Vagina (tissue), 2 donors: ENCODE results near the gene TMEM43. TPM values are rescaled to one million over a fixed set of nuclear protein-coding genes. Genes with fewer than 3 reads are reported as not detected.

ENCODE experiments used
- DNase-seq, 2 donors: peaks; one replicate each; pipeline ENCODE4 v3.0.0-alpha.2; 2017; ENCODE audit errors: extremely low spot score in 2 of 2
- H3K27ac ChIP-seq: fragments of 200-600 bp; sonication (generic); one replicate; pipeline ENCODE4 v1.5.1; 2019
- H3K27me3 ChIP-seq: fragments of 200-600 bp; sonication (generic); one replicate; pipeline ENCODE4 v1.5.1; 2019
- H3K36me3 ChIP-seq, 2 donors: fragments of 200-600 bp; sonication (generic); one replicate each; pipeline ENCODE4 v1.5.1; 2017 to 2019
- H3K4me1 ChIP-seq: fragments of 200-600 bp; sonication (generic); one replicate; pipeline ENCODE4 v1.5.1; 2019
- H3K4me3 ChIP-seq, 2 donors: fragments of 200-600 bp; sonication (generic); 1 replicate in 1 of 2; 2 replicates in 1 of 2; pipeline ENCODE4 v1.5.1; 2016 to 2019
- H3K9me3 ChIP-seq: fragments of 200-600 bp; sonication (generic); one replicate; pipeline ENCODE4 v1.5.1; 2019
- CTCF ChIP-seq, 3 experiments: fragments of 450-650 bp in 2 of 3; fragments of 200-600 bp in 1 of 3; sonication (generic) in 1 of 3; IDR thresholded peaks; one replicate each; pipeline ENCODE4 v1.5.1; 2017 to 2019; ENCODE audit warnings: antibody characterized with exemption in 3 of 3, mild to moderate bottlenecking in 2 of 3, moderate library complexity in 2 of 3
- POLR2A ChIP-seq, 2 donors: fragments of 450-650 bp; IDR thresholded peaks; one replicate each; pipeline ENCODE4 v1.6.1; 2017; ENCODE audit warnings: antibody characterized with exemption in 2 of 2, mild to moderate bottlenecking in 2 of 2, moderate library complexity in 2 of 2
- POLR2AphosphoS5 ChIP-seq, 2 donors: sonication (generic); formaldehyde crosslinking; IDR thresholded peaks; one replicate each; pipeline ENCODE4 v1.9.0; 2017; ENCODE audit warnings: antibody characterized with exemption in 2 of 2, mild to moderate bottlenecking in 2 of 2, low read depth in 1 of 2; ENCODE audit not compliant: insufficient read depth in 1 of 2
- intact Hi-C: fragments of 100-400 bp; cut with DNase I; formaldehyde crosslinking; loops from one replicate; pipeline ENCODE4 v1.15.1; 2023
- total RNA-seq: library from RNA; depleted of rRNA; stranded (reverse); fragments of >200 nt; gene quantifications from one replicate; pipeline ENCODE4 v1.2.3, GENCODE V29; 2016

Gene TMEM43
- total RNA-seq, 1 donor from 2014 or later, result 118 TPM

- Histone ChIP-seq H3K4me3 (no peak overlapping the region), H3K27me3 (no peaks in the 10 kb centered on the region), H3K9me3 (no peaks in the 10 kb centered on the region), H3K36me3 (peaks cover 0 to 37% of the 10 kb centered on the region in 2 donors), H3K4me1 (peaks cover 46% of the 10 kb centered on the region), H3K27ac (no peak overlapping the region)
- intact Hi-C loops, result no loop called here
- DNase-seq, result no peak
- no peak for TF ChIP-seq CTCF (IDR thresholded peaks at IDR 0.05)
- TF ChIP-seq POLR2A (IDR thresholded peaks at IDR 0.05), result no peak
- TF ChIP-seq POLR2AphosphoS5 (IDR thresholded peaks at IDR 0.05; ENCODE audit: insufficient read depth in 1 of 2, low read depth in 1 of 2), result no peak
These were observed 16.3 kb downstream of the TMEM43 start for GRCh38 chr3:14141144-14141543.

GRCh38 chr3:14141602-14142341 is 16.9 kb downstream of the TMEM43 start:
- intact Hi-C loops, result no loop called here
- Histone ChIP-seq H3K27me3 (no peaks in the 10 kb centered on the region), H3K27ac (peak overlapping the region; percentile 81), H3K4me3 (no peak overlapping the region), H3K9me3 (no peaks in the 10 kb centered on the region), H3K4me1 (peaks cover 41% of the 10 kb centered on the region), H3K36me3 (peaks cover 0 to 37% of the 10 kb centered on the region in 2 donors)
- TF ChIP-seq POLR2AphosphoS5 (IDR thresholded peaks at IDR 0.05; ENCODE audit: insufficient read depth in 1 of 2, low read depth in 1 of 2), result no peak
- TF ChIP-seq POLR2A (IDR thresholded peaks at IDR 0.05), result no peak
- no peak for TF ChIP-seq CTCF (IDR thresholded peaks at IDR 0.05)
- DNase-seq, result no peak

GRCh38 chr3:14142567-14143270 is 17.9 kb downstream of the TMEM43 start:
- H3K4me3 ChIP-seq, result no peak overlapping the region
- H3K27ac ChIP-seq, result peak overlapping the region; percentile 81
- no peak for TF ChIP-seq CTCF (IDR thresholded peaks at IDR 0.05)
- TF ChIP-seq POLR2A (IDR thresholded peaks at IDR 0.05), result no peak
- no peak for TF ChIP-seq POLR2AphosphoS5 (IDR thresholded peaks at IDR 0.05; ENCODE audit: insufficient read depth in 1 of 2, low read depth in 1 of 2)
- H3K36me3 ChIP-seq, result peaks cover 0 to 44% of the 10 kb centered on the region in 2 donors
- H3K4me1 ChIP-seq, result peaks cover 38% of the 10 kb centered on the region
- no peaks in the 10 kb centered on the region for H3K27me3 ChIP-seq
- intact Hi-C loops, result no loop called here
- no peak for DNase-seq
- no peaks in the 10 kb centered on the region for H3K9me3 ChIP-seq

- Histone ChIP-seq H3K9me3 (no peaks in the 10 kb centered on the region), H3K36me3 (peaks cover 0 to 45% of the 10 kb centered on the region in 2 donors), H3K4me3 (no peak overlapping the region), H3K27me3 (no peaks in the 10 kb centered on the region), H3K4me1 (peaks cover 43% of the 10 kb centered on the region), H3K27ac (peak overlapping the region; percentile 81)
- TF ChIP-seq POLR2AphosphoS5 (IDR thresholded peaks at IDR 0.05; ENCODE audit: insufficient read depth in 1 of 2, low read depth in 1 of 2) (peak in 1 of 2 donors; percentile 28), POLR2A (IDR thresholded peaks at IDR 0.05) (no peak), CTCF (IDR thresholded peaks at IDR 0.05) (no peak)
- DNase-seq, result peak in 1 of 2 donors; percentile 88
- intact Hi-C loops, result loop anchor here (1.0 kb wide), 1 partner anchor 18 kb away; the partner anchor contains the start of gene TMEM43
These were observed 18.7 kb downstream of the TMEM43 start for GRCh38 chr3:14143271-14144225.
